GM18867 (cell line): ENCODE data around the gene ELOF1.
"Not testable (repeated sequence)": the region's sequence is repeated elsewhere in the genome, so short reads cannot be mapped to it uniquely, and the experiment has no call there.

Experiments
- ATAC-seq: cut with Tn5 transposase; IDR thresholded peaks from one replicate; pipeline ENCODE4 v1.9.1; 2021; ENCODE audit warnings: mild to moderate bottlenecking, moderate library complexity; ENCODE audit not compliant: unreplicated experiment

Gene ELOF1

DNA sequence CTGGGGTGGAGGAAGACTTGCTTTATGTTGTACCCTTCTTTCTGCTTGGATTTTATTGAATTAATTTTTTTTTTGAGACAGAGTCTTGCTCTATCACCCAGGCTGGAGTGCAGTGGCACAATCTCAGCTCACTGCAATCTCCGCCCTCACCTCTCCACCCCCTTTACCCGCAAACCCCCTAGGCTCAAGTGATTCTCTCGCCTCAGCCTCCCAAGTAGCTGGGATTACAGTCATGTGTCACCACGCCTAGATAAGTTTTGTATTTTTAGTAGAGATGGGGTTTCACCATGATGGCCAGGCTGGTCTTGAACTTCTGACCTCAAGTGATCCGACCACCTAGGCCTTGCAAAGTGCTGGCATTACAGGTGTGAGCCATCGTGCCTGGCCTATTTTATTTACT, 14.3 kb upstream of the ELOF1 start:
- not testable (repeated sequence) for ATAC-seq

- ATAC-seq: no peak
Measured at GRCh38 chr19:11570039-11570462, 11.0 kb upstream of the ELOF1 start.

- no peak for ATAC-seq
Measured at GRCh38 chr19:11566164-11566563, 7.1 kb upstream of the ELOF1 start.

DNA sequence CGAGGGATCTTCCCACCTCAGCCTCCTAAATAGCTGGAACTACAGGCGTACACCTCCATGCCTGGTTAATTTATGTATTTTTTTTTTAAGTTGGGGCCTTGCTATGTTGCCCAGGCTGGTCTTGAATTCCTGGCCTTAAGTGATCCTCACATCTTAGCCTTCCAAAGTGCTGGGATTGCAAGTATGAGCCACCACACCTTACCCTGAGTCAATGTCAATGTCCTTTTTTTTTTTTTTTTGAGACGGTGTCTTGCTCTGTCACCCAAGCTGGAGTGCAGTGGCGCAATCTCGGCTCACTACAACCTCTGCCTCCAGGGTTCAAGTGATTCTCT, 6.6 kb upstream of the ELOF1 start:
- ATAC-seq: not testable (repeated sequence)

DNA sequence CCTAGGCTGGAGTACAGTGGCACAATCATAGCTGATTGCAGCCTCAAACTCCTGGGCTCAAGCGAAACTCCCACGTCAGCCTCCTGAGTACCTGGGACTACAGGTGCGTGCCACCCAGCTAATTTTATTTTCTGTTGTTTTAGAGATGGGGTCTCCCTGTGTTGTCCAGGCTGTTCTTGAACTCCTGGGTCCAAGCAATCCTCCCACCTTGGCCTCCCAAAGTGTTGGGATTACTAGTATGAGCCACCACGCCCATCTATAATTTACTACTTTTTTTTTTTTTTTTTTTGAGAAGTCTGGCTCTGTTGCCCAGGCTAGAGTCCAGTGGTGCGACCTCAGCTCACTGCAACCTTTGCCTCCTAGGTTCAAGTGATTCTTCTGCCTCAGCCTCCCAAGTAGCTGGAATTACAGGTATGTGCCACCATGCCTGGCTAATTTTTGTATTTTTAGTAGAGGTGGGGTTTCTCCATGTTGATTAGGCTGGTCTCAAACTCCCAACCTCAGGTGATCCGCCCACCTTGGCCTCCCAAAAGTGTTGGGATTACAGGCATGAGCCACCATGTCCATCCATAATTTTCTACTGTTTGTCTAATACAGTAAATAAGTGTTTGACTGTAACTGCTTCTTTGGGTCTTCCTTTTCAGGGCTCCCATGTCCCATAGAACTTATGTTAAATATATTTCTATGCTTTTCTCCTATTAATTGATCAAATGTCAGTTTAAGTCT, 5.2 kb upstream of the ELOF1 start:
- ATAC-seq: not testable (repeated sequence)

DNA sequence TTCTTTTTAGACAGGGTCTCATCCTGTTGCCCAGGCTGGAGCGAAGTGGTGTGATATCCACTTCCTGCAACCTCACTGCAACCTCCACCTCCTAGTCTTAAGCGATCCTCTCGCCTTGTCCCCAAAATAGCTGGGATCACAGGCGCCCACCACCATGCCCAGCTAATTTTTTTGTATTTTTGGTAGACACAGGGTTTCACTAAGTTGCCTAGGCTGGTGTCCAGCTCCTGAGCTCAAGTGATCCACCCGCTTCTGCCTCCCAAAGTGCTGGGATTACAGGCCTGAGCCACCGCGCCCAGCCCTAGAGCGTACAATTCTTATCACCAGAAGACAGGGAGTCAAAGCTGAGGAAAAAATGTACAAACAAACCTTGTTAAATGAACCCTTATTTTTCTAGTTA, 4.5 kb upstream of the ELOF1 start:
- ATAC-seq: no peak

DNA sequence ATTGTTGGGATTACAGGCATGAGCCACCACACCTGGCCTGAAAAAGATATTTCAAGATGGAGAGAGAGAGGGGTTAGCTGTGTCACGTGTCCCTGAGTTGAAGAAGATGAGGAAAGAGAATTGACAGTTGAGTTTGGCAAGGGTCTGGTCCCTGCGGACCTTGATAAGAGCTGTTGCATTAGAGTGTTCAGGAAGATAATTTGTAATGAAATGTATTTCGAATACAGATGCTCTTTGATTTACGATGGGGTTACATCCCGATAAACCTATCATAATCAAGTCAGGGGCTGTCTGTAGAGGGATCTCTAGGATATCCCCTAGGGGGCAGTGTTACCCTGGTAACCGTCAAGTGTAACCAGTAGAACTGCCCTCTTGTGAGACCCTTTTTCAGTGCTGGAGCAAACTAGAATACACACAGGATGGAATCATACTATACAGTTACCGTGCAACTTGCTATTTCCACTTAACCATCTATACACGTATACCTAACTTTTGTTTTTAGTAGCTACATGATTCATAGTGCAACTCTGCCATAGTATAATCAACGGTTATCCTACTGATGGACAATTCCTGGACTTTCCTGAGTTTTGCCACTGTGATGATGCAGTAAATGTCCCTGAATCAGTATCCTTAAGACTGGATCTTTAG, 1.5 kb upstream of the ELOF1 start:
- ATAC-seq: peak; percentile 41

GRCh38 chr19:11556634-11557420, 2.2 kb downstream of the ELOF1 start:
- ATAC-seq: no peak

GRCh38 chr19:11555246-11555645, 3.8 kb downstream of the ELOF1 start:
- no peak for ATAC-seq

DNA sequence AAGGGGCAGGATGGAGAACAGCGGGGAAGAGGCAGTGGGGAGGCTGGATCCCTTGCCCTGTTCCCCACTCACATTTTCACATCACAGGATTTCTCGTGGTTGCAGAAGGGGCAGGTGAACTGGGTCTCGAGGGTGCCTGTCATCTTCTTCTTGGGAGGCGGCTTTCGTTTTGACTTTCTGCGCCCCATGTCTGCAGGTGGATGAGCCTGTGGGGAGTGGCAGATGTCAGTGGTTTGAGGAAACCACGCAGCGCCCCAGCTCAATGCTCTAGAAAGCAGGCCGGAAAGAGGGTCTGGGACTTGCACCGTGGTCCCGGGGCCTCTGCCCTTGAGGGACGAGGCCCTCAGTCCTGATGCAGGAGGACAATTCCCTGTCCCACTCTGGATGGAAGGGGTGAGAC, 4.9 kb downstream of the ELOF1 start:
- ATAC-seq: no peak

- ATAC-seq: no peak
Measured at GRCh38 chr19:11552666-11553372, 6.2 kb downstream of the ELOF1 start.

DNA sequence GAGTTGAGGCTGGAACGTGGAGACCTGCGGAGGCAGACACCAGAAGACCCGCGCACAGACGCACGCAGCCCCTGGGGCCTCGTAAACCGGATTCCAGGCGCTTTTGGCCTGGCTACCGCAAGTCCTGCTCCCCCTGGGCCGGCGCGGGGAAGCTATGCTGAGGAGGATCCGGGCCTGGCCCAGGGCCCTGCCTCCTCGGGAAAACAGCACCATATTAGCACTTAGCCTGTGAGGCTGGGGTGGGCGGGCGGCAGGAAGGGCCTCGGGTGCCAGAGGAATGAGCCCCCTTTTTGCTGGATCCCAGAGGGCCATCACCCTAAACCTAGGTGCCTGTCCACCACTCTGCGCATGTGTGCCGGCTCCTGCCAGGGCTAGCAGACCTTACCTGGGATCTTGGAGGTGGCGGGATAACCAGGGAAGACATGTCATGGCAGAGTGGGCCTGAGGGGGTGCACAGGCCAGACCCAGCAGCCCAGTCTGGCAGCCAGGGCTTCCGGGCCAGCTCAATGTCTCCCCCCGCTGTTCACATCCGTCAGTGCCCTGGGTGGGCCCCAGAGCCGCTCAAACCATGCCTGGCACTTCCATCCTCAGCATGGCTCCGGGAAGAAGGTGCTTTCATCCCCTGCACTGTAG, 7.3 kb downstream of the ELOF1 start:
- ATAC-seq: no peak

DNA sequence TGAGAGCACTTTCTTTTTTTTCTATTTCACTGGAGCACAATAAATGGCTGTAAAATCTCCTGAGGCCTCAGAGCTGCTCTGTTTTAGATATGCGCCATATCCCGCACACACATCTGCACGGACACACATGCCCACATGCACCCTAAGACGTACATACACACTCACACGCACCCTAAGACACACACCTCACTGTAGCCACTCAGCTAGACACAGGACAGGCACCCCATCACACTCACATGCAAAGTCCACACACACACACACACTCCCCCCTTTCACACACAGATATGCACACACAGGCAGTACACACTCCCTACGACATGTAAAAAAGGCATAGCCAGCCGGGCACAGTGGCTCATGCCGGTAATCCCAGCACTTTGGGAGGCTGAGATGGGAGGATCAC, 8.8 kb downstream of the ELOF1 start:
- no peak for ATAC-seq

DNA sequence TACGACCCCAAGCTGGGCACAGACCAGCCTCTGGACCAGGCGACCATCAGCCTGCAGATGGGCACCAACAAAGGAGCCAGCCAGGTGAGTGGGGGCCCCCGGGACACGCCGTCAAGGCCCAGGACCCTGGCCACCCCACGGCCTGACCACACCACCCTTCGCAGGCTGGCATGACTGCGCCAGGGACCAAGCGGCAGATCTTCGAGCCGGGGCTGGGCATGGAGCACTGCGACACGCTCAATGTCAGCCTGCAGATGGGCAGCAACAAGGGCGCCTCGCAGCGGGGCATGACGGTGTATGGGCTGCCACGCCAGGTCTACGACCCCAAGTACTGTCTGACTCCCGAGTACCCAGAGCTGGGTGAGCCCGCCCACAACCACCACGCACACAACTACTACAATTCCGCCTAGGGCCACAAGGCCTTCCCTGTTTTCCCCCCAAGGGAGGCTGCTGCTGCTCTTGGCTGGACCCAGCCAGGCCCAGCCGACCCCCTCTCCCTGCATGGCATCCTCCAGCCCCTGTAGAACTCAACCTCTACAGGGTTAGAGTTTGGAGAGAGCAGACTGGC, 9.6 kb downstream of the ELOF1 start:
- ATAC-seq: no peak

- no peak for ATAC-seq
Measured at GRCh38 chr19:11547929-11548700, 10.9 kb downstream of the ELOF1 start.

GRCh38 chr19:11541238-11541637, 17.8 kb downstream of the ELOF1 start:
- no peak for ATAC-seq

- ATAC-seq: no peak
Measured at GRCh38 chr19:11540645-11541044, 18.4 kb downstream of the ELOF1 start.

DNA sequence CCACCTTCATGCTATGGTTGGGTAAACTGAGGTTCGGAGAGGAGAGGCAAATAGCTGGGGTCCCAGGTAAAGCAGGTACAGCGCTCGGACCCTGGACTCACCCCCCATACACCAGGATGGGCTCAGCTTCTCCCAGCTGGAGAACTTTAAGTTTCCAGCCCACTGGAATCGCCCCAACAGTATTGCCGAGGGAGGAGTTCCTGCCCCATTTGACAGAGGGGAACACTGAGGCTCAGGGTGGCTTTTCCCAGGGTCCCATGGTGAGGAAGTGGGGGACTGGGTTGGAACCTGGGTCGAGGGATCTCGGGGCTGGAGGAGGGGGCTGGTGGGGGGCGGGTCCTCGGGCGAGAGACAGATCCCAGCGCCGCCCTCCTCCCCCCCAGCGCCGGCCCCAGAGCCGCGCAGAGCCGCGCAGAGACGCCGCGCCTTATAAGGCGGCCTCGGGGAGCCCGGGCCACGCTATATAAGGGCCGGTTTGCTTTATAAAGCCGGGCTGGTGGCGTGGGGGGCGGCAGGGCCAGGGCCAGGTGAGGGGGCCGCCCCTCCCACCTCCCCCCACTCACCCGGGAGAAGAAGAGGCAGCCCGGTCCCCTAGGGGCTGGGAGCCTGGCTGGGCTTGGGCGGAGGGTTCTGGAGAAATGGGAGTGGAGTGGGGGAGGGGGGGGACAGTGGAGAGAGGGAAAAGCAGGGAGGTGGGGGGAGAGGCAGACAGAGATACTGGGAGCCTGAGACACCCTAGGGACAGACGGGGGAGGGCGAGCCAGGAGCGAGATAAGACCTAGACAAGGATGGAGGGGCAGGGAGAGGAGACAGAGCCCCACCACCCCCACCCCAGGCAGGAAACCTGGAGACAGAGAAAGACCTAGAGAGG, 19.3 kb downstream of the ELOF1 start:
- ATAC-seq: no peak
